IMR-90 (cell line): ENCODE data around the gene UTP11. TPM values are rescaled to one million over a fixed set of nuclear protein-coding genes. Genes with fewer than 3 reads are reported as not detected.

Experiments used
- ATAC-seq: fragments of 200-7000 bp; cut with Tn5 transposase; 2 replicates; pipeline ENCODE4 v1.9.1; 2020; ENCODE audit warnings: low read depth, mild to moderate bottlenecking, moderate library complexity
- BruUV-seq: library from RNA; stranded (reverse); fragments of 400-500 nt; replicated peaks from 2 replicates; lab custom pipeline; 2021; lab: Mats Ljungman, UMichigan
- CTCF ChIA-PET: fragments of 300-600 bp; formaldehyde crosslinking; extraction: SDS; loops from one replicate; lab custom pipeline; 2021; ENCODE audit warnings: antibody characterized with exemption; lab: Yijun Ruan, JAX
- POLR2A ChIA-PET: fragments of 300-600 bp; sonication (Branson Sonifier 250); formaldehyde crosslinking; loops from one replicate; lab custom pipeline; 2022; ENCODE audit warnings: antibody characterized with exemption; ENCODE audit not compliant: unreplicated experiment; lab: Charles Lee
- DNase-seq: peaks from one replicate; pipeline ENCODE4 v3.0.0; 2013
- H2AFZ ChIP-seq: replicated peaks from 2 replicates; pipeline ENCODE3; 2013; ENCODE audit warnings: low read length, mild to moderate bottlenecking; ENCODE audit not compliant: poor library complexity
- H2AK5ac ChIP-seq: 2 replicates; pipeline ENCODE4 v1.6.1; 2013; ENCODE audit warnings: low read depth, low read length, inconsistent platforms
- H2AK9ac ChIP-seq: replicated peaks from 2 replicates; pipeline ENCODE3; 2013; ENCODE audit warnings: mild to moderate bottlenecking, low read depth, low read length, moderate library complexity; ENCODE audit not compliant: poor library complexity
- H2BK120ac ChIP-seq: 2 replicates; pipeline ENCODE4 v1.6.1; 2013; ENCODE audit warnings: low read depth, low read length, inconsistent platforms
- H2BK15ac ChIP-seq: 3 replicates; pipeline ENCODE4 v1.6.1; 2013; ENCODE audit warnings: low read depth, low read length, inconsistent platforms
- H2BK20ac ChIP-seq: 2 replicates; pipeline ENCODE4 v1.6.1; 2013; ENCODE audit warnings: low read depth, mild to moderate bottlenecking, inconsistent platforms, low read length, moderate library complexity
- H2BK5ac ChIP-seq: 2 replicates; pipeline ENCODE4 v1.6.1; 2013; ENCODE audit warnings: mild to moderate bottlenecking, low read depth, low read length, inconsistent platforms; ENCODE audit not compliant: poor library complexity, severe bottlenecking
- H3K14ac ChIP-seq: replicated peaks from 2 replicates; pipeline ENCODE4 v1.6.1; 2013; ENCODE audit warnings: low read depth, low read length, inconsistent platforms
- H3K18ac ChIP-seq: 2 replicates; pipeline ENCODE4 v1.6.1; 2013; ENCODE audit warnings: low read depth, low read length, control low read depth
- H3K23ac ChIP-seq: 2 replicates; pipeline ENCODE4 v1.6.1; 2013; ENCODE audit warnings: low read depth, low read length, inconsistent platforms
- H3K27ac ChIP-seq: 2 replicates; pipeline ENCODE4 v1.5.1; 2013; ENCODE audit warnings: mild to moderate bottlenecking, control low read depth, low read length; ENCODE audit not compliant: insufficient read depth
- H3K27me3 ChIP-seq: 2 replicates; pipeline ENCODE4 v1.6.1; 2013; ENCODE audit warnings: low read length; ENCODE audit not compliant: control insufficient read depth, insufficient read depth
- H3K36me3 ChIP-seq: 2 replicates; pipeline ENCODE4 v1.6.1; 2013; ENCODE audit warnings: low read length, mixed read lengths; ENCODE audit not compliant: control insufficient read depth, insufficient read depth
- H3K4ac ChIP-seq: 2 replicates; pipeline ENCODE4 v1.6.1; 2013; ENCODE audit warnings: low read depth, low read length, inconsistent platforms
- H3K4me1 ChIP-seq: 2 replicates; pipeline ENCODE4 v1.6.1; 2013; ENCODE audit warnings: low read length, mixed read lengths; ENCODE audit not compliant: control insufficient read depth, insufficient read depth
- H3K4me2 ChIP-seq: 2 replicates; pipeline ENCODE4 v1.6.1; 2013; ENCODE audit warnings: low read depth, mild to moderate bottlenecking, control low read depth, low read length, moderate library complexity
- H3K4me3 ChIP-seq: 2 replicates; pipeline ENCODE4 v1.5.1; 2013; ENCODE audit warnings: low read depth, mild to moderate bottlenecking, control low read depth, low read length, moderate library complexity; ENCODE audit not compliant: insufficient read depth
- H3K56ac ChIP-seq: 2 replicates; pipeline ENCODE4 v1.6.1; 2013; ENCODE audit warnings: low read length, inconsistent platforms; ENCODE audit not compliant: insufficient read depth; ENCODE audit errors: extremely low read depth
- H3K79me1 ChIP-seq, 2 experiments: 2 replicates each; pipeline ENCODE4 v1.6.1; 2013; ENCODE audit warnings: low read length in 2 of 2, inconsistent platforms in 1 of 2, low read depth in 1 of 2
- H3K9ac ChIP-seq: 2 replicates; pipeline ENCODE4 v1.6.1; 2013; ENCODE audit warnings: low read depth, low read length, control low read depth
- H3K9me1 ChIP-seq: 2 replicates; pipeline ENCODE4 v1.6.1; 2013; ENCODE audit warnings: low read length, inconsistent platforms; ENCODE audit not compliant: insufficient read depth
- H3K9me3 ChIP-seq: 2 replicates; pipeline ENCODE4 v1.6.1; 2013; ENCODE audit warnings: low read length; ENCODE audit not compliant: control insufficient read depth, insufficient read depth
- H4K20me1 ChIP-seq: 2 replicates; pipeline ENCODE4 v1.6.1; 2013; ENCODE audit warnings: low read length, inconsistent platforms; ENCODE audit not compliant: insufficient read depth
- H4K5ac ChIP-seq: 2 replicates; pipeline ENCODE4 v1.6.1; 2013; ENCODE audit warnings: mild to moderate bottlenecking, low read depth, low read length, control low read depth
- H4K8ac ChIP-seq, 2 experiments: 2 replicates each; pipeline ENCODE4 v1.6.1; 2013; ENCODE audit warnings: low read depth in 2 of 2, low read length in 2 of 2, control low read depth in 1 of 2, inconsistent platforms in 1 of 2
- H4K91ac ChIP-seq: 2 replicates; pipeline ENCODE4 v1.6.1; 2013; ENCODE audit warnings: low read depth, low read length, inconsistent platforms; ENCODE audit not compliant: insufficient read depth
- BHLHE40 ChIP-seq: fragments of 150-350 bp; IDR thresholded peaks from 2 replicates; pipeline ENCODE4 v1.6.1; 2016; ENCODE audit warnings: mild to moderate bottlenecking, low read depth, low read length
- CEBPB ChIP-seq: IDR thresholded peaks from 2 replicates; pipeline ENCODE4 v1.6.1; 2012; ENCODE audit warnings: low read depth, low read length, improper control_type of control experiment
- CHD1 ChIP-seq: IDR thresholded peaks from 2 replicates; pipeline ENCODE4 v1.6.1; 2012; ENCODE audit warnings: low read depth, low read length, improper control_type of control experiment
- FOS ChIP-seq: fragments of 150-350 bp; IDR thresholded peaks from 2 replicates; pipeline ENCODE4 v1.6.1; 2016; ENCODE audit warnings: low read depth, low read length
- MAFK ChIP-seq: IDR thresholded peaks from 2 replicates; pipeline ENCODE4 v1.6.1; 2012; ENCODE audit warnings: low read depth, low read length, improper control_type of control experiment
- MXI1 ChIP-seq: IDR thresholded peaks from 2 replicates; pipeline ENCODE4 v1.6.1; 2012; ENCODE audit warnings: low read depth, mild to moderate bottlenecking, low read length, moderate library complexity, borderline replicate concordance
- POLR2A ChIP-seq: IDR thresholded peaks from 2 replicates; pipeline ENCODE4 v1.6.1; 2012; ENCODE audit warnings: mild to moderate bottlenecking, low read depth, low read length
- RCOR1 ChIP-seq: IDR thresholded peaks from 2 replicates; pipeline ENCODE4 v1.6.1; 2012; ENCODE audit warnings: mild to moderate bottlenecking, low read length, improper control_type of control experiment; ENCODE audit not compliant: insufficient replicate concordance
- RFX5 ChIP-seq: IDR thresholded peaks from 2 replicates; pipeline ENCODE4 v1.8.0; 2012; ENCODE audit warnings: low read depth, mild to moderate bottlenecking, low read length, moderate library complexity
- SMC3 ChIP-seq: fragments of 150-350 bp; IDR thresholded peaks from 2 replicates; pipeline ENCODE4 v1.6.1; 2016; ENCODE audit warnings: low read depth, mild to moderate bottlenecking, antibody characterized with exemption, low read length, moderate library complexity
- WGBS, 2 experiments: methylation state at CpG; one replicate each; pipeline versions ENCODE4 v1.1.5 to v1.1.7; 2013; ENCODE audit warnings: missing lambda C conversion rate in 2 of 2; ENCODE audit not compliant: insufficient read length in 1 of 2; ENCODE audit errors: extremely low coverage in 2 of 2; 5-methylcytosine and 5-hydroxymethylcytosine counted together
- dilution Hi-C: fragments of 300-500 bp; cut with HindIII; formaldehyde crosslinking; loops from one replicate; pipeline ENCODE4 v1.14.3; 2018; ENCODE audit warnings: low sequenced_read_pairs; ENCODE audit not compliant: unreplicated experiment
- in situ Hi-C: fragments of 300-500 bp; cut with MboI; formaldehyde crosslinking; loops from 3 replicates; pipeline ENCODE4 v1.14.3; 2019; ENCODE audit warnings: low sequenced_read_pairs, inconsistent platforms, mixed read lengths
- intact Hi-C: fragments of 100-400 bp; cut with micrococcal nuclease; formaldehyde crosslinking; loops from 2 replicates; pipeline ENCODE4 v1.10.0; 2022
- polyA plus RNA-seq, 3 experiments: library from polyadenylated mRNA; depleted of rRNA; stranded (reverse); fragments of >200 nt; gene quantifications; 2 replicates each; pipeline ENCODE4 v1.2.3, GENCODE V29; 2012; ENCODE audit warnings: low replicate concordance in 1 of 3
- total RNA-seq: library from RNA; depleted of rRNA; stranded (reverse); fragments of >200 nt; gene quantifications from 2 replicates; pipeline ENCODE4 v1.2.3, GENCODE V29; 2012
- TF ChIP-seq, protein P1 (sequence below): fragments of 150-350 bp; IDR thresholded peaks from 2 replicates; pipeline ENCODE4 v1.6.1; 2016; ENCODE audit warnings: low read depth, mild to moderate bottlenecking, low read length, moderate library complexity, borderline replicate concordance
- TF ChIP-seq, protein P2 (sequence below): fragments of 150-350 bp; IDR thresholded peaks from 2 replicates; pipeline ENCODE4 v1.6.1; 2017; ENCODE audit warnings: mild to moderate bottlenecking, antibody characterized with exemption, low read length, low read depth
- TF ChIP-seq, protein P3 (sequence below): conservative IDR thresholded peaks from 2 replicates; pipeline ENCODE4 v1.5.1; 2012; ENCODE audit warnings: mild to moderate bottlenecking, low read depth, low read length, improper control_type of control experiment

UTP11 gene
- total and polyA plus RNA-seq, 2 of the 4 experiments (the other 2 are of a cell fraction) = 22.0 to 27.8 TPM

DNA sequence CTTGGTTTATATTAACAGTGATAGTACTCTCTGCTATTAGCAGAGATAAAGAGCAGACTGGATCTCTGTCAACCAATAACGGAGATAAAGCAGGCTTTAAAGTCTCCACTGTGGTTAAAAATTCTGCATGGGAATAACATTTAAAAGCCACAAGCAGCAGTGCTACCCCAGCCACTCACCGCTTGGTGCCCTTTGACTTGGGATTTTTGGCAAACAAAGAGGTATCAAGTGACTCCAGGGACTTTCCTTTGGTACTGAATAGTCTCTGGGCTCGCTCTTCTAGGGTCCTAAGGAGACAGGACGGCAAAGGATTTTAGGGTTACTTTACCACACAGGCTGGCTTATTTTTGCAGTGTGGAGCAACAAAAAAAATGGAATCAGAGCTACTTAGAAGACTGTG is 34.0 kb upstream of the UTP11 start:
- ATAC-seq (no peak), DNase-seq (no peak)
- Histone ChIP-seq H3K27ac (no peak overlapping the region), H2BK15ac (no peak overlapping the region), H2AK9ac (no peak overlapping the region), H4K5ac (no peak overlapping the region), H3K4ac (no peak overlapping the region), H3K4me2 (no peak overlapping the region), H3K9me3 (no peaks in the 10 kb centered on the region), H4K20me1 (no peaks in the 10 kb centered on the region), H2BK5ac (no peak overlapping the region), H3K36me3 (peaks cover 53% of the 10 kb centered on the region), H2AFZ (no peak overlapping the region), H4K8ac (no peak overlapping the region), H3K9me1 (no peaks in the 10 kb centered on the region), H3K4me1 (no peaks in the 10 kb centered on the region), H2BK120ac (no peak overlapping the region), H3K18ac (no peak overlapping the region), H3K56ac (no peak overlapping the region), H3K9ac (no peak overlapping the region), H3K4me3 (no peak overlapping the region), H2AK5ac (no peak overlapping the region), H3K79me1 (peaks cover 0 to under 1% of the 10 kb centered on the region in 2 experiments; a peak in 1 of 4 replicates), H2BK20ac (no peak overlapping the region), H3K23ac (no peak overlapping the region), H3K27me3 (no peaks in the 10 kb centered on the region), H3K14ac (no peak overlapping the region), H4K91ac (no peak overlapping the region)
- CTCF ChIA-PET = interaction anchor here (0.7 to 0.8 kb wide), 2 partner anchors 12 to 14 kb away, joined by 3 to 4 read pairs; no protein-coding TSS in a partner anchor
- dilution Hi-C loops (no loop called here), intact Hi-C loops (no loop called here), in situ Hi-C loops (no loop called here)
- no CpG with 5 or more reads among the region's 4 CpGs for WGBS, 2 experiments
- POLR2A ChIA-PET = no interaction called here
- no TSS peak for BruUV-seq
- TF ChIP-seq SMC3 = no peak
- no peak for TF ChIP-seq RCOR1
- TF ChIP-seq, protein P1, sequence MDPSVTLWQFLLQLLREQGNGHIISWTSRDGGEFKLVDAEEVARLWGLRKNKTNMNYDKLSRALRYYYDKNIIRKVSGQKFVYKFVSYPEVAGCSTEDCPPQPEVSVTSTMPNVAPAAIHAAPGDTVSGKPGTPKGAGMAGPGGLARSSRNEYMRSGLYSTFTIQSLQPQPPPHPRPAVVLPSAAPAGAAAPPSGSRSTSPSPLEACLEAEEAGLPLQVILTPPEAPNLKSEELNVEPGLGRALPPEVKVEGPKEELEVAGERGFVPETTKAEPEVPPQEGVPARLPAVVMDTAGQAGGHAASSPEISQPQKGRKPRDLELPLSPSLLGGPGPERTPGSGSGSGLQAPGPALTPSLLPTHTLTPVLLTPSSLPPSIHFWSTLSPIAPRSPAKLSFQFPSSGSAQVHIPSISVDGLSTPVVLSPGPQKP = no peak
- TF ChIP-seq MAFK = no peak
- TF ChIP-seq FOS = no peak
- TF ChIP-seq POLR2A = no peak
- TF ChIP-seq, protein P2, sequence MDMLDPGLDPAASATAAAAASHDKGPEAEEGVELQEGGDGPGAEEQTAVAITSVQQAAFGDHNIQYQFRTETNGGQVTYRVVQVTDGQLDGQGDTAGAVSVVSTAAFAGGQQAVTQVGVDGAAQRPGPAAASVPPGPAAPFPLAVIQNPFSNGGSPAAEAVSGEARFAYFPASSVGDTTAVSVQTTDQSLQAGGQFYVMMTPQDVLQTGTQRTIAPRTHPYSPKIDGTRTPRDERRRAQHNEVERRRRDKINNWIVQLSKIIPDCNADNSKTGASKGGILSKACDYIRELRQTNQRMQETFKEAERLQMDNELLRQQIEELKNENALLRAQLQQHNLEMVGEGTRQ = no peak
- TF ChIP-seq RFX5 = no peak
- TF ChIP-seq, protein P3, sequence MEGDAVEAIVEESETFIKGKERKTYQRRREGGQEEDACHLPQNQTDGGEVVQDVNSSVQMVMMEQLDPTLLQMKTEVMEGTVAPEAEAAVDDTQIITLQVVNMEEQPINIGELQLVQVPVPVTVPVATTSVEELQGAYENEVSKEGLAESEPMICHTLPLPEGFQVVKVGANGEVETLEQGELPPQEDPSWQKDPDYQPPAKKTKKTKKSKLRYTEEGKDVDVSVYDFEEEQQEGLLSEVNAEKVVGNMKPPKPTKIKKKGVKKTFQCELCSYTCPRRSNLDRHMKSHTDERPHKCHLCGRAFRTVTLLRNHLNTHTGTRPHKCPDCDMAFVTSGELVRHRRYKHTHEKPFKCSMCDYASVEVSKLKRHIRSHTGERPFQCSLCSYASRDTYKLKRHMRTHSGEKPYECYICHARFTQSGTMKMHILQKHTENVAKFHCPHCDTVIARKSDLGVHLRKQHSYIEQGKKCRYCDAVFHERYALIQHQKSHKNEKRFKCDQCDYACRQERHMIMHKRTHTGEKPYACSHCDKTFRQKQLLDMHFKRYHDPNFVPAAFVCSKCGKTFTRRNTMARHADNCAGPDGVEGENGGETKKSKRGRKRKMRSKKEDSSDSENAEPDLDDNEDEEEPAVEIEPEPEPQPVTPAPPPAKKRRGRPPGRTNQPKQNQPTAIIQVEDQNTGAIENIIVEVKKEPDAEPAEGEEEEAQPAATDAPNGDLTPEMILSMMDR = no peak
- TF ChIP-seq CEBPB = no peak
- TF ChIP-seq BHLHE40 = no peak
- TF ChIP-seq MXI1 = no peak
- TF ChIP-seq CHD1 = no peak
